HCEC 1CT (cell line): ENCODE results near the gene MACROD1.
A peak's percentile ranks its signal among the peaks of the same experiment; 100 is the strongest.

Experiments
- DNase-seq: peaks from one replicate; pipeline ENCODE4 v3.0.0-alpha.2; 2017

The MACROD1 gene

DNA sequence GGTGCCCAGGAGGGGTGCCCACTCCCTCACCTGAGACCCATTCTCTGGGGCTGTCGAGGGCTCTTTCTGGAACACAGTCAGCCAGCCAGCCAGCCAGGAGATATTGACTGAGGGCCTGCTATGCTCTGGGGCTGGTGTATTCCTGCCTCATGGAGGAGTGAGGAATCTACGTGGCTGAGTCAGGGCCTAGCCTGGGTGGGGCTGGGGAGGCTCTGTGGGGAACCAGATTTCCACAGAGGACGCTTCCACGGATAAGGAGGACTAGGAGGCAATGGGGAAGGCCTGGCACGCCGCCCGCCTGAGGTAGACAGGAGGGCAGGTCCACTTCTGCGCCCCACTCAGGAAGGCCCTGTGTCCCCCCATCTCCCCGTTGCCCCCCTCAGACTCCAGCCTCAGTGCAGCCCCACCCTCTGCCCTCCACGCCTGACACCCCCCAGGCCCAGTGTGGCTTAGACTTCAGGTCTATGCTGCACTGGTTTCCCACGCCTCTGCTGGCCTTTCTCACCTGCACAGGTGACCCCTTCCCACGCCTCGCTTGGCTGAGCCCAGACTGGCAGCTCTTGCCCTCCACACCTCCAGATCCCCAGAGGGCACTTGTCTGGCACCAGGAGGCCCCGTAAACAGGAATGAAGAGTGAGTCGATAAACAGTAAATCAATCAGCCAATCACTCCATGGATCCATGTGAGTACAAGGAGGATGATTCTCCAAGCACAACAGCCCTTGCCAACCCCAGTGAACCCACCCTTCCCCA, 37.5 kb downstream of the MACROD1 start:
- DNase-seq: no peak

DNA sequence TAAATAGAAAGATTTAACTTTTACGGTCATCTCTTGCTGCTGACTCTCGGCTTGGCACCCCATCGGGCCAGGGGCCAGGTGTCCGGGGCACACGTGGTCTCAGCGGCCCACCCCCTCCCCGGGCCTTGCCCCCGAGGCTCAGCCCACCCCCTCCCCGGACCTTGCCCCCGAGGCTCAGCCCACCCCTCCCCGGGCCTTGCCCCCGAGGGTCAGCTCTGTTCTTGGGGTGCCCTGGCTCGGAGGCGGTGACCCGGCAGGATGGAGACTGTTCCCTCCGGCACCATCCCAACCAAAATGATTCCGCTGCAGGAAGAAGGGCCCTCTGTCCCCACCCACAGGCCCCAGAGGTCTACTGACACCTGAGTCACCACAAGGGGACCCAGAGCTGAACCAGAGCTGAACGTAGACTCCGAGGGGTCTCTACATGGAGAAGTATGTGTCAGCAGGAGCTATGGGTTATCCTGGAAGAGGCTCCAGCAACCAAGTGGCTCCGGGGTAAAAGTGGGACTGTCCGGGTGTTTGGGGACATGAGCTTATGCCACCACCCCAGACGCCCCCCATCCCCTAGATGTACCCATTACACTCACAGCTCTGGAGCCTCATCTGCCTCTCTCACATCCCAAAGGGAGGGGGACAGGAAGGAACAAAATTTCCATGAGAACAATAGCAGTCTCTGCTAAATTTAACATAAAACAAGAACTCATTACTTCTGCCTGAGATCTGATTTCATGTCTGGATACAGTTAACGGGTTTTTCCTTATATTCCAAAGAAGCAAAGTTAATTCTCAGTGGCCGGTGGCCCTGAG, 38.4 kb downstream of the MACROD1 start:
- DNase-seq: no peak

DNA sequence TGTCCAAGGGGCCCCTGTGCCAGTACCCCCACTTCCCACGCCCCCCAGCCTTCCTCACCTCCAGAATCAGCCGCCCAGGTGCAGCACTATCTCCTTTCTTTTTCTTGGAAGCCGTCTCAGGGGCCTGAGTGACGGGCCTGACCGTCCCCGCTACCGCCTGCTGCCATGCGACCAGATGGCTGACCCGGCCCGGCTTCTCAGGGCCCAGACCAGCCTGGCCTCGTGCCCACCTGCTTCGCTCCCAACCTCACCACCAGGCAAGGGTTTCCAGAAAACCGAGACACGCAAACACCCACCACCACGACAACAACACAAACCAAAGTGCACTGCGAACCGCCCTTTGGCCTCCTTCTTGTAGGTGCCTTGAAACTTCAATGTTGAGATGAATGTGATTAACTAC, 39.1 kb downstream of the MACROD1 start:
- no peak for DNase-seq

DNA sequence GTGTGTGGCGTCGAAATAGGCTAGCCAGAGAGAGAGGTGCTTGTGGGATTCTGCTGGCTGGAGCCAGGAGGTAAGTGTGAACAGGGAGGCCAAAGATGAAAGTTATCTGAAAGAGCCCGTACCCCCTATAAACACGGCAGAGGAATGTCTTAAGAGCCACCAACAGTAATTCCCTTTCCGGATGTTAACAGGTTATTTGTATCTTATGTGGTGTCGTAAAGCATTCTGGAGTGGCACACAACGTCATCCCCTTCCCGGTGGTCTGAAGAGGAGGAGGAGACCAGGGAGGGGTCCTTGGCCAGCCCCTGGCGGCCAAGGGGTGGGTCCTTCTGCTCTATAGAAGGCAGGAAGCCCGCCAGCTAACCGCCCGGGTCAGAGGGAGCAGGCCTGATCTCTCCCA, 39.5 kb downstream of the MACROD1 start:
- no peak for DNase-seq

DNA sequence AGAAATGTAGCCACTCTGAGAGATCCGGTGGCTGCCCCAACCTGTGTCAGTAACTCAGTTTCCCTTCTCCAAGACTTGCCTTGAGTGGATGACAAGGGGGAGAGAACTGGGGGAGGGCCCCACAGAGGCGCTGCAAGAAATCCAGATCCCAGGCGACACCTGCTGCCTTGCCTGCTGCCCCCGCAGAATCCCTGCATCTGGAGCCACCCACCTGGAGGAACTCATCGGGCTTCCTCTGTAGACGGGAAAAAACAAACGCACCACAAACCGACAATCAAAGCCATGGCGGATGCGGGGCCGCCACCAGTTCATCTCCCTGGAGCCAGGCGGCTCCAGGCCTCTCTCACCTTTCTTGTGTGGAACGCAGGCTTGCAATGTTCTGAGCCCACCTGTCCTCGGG, 40.2 kb downstream of the MACROD1 start:
- DNase-seq: no peak

DNA sequence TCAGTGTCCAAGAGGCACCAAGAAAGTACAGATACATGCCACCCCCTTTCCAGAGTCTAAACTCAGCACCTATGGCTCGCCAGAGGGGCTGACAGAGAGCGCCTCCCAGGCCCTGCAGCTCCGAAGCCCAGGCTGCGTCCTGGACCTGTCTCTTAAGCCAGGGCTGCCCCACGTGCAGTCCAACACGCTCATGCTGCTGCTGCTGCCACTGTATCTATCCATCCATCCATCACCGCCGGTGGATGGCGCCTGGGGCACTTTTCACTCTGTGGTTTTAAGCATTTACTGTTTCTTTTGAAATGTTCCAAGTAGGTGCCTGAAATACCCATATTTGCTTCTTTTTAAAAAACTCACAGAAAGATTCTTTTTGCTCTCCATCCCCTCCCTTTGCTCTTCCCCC, 41.8 kb downstream of the MACROD1 start:
- no peak for DNase-seq

DNA sequence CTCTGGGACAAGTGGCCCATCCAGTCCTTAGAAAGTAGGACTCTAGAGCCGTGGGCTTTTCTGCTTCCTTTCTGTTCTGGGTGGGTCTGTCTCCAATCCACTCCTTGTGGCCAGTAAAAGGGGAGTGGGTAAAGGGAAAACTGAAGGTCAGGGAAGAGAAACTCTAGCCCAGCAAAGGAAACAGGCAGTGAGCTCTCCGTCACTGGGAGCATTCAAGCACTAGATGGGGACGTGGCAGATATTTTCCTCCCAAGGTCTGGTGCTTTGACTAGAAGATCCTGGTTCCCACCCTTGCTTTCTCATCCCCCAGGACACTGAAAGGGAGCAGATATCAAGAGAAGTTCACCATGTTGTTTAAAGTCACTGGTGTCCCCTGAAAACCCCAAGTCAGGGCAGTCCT, 42.2 kb downstream of the MACROD1 start:
- no peak for DNase-seq

DNA sequence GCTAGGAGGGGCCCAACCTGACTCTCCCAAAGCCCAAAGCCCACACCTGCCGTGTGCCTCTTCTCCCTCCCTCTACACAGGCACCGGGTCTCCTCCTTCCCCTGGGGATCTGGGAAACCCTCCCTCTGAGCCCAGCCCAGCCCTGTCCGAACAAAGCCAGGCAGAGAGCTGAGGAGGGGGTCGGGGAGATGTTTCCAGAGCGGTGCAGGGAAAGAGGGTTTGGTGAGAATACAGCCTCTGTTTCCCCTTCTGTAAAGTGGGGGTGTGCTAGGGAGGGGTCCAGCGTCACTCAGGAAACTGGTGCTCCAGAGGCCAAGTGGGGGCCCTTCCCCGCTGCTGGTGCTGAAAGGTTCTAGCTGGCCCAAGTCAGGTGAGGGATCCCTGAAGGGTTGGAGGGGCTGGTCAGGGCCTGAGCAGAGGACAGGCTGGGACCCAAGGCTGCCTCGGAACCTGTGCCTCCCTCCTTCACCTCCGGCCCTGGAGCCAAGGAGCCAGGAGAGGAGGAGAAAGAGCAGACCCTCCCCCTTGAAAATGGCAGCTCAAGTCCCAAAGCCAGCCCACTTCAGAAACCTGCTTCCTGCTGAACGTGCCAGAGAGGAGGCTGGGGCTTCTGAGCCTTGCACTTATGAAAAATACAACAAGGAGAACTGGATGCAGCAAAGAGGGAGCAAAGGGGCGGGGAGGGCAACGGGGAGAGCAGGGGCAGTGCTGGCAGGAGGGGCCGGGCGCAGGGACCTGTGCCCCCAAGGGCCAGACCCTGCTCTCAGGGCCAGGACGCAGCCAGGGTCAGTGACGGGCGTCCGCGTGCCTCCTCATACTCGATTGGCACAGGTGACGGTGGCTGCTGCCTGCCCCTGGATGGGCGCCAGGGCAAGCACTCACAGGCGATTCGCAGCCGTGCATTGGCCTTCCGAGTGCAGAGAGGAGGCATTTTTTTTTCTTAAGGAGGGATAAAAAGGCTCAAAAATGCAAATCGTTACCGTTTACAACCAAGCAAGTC, 43.2 kb downstream of the MACROD1 start:
- no peak for DNase-seq

DNA sequence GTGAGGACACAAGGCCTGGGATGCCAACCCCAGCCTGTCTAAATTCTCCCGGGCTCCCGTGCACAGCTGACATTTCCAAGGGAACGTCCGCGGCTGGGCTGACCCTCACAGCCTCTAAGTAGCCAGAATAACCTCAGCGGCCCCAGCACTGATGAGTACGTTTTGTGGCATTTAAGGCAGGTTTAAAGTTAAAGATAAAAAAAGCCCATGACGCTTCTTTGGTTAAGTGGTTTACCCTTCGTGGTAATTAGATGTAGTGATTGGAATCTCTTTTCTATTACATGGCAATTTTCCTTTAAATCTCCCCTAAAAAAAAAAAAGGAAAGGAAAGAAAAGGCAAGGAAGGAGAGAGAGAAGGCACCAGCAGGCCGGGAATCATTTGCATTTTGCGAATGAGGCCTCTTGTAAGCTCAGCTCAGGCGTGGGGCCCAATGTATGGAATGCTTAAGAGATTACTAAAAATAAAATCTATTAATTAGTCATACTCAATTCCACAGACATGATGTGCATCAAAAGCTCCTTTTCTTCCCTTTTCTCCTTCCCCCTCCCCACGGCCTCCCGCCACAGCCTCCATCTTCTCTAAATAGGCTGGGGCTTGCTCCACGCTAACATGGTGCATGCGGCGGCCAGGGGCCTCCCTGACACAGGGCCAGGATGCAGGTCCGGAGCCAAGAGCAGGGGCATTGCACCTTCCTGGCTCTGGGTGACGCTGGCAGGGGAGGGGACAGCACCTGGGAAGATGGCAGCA, 44.1 kb downstream of the MACROD1 start:
- DNase-seq: peak; percentile 88

DNA sequence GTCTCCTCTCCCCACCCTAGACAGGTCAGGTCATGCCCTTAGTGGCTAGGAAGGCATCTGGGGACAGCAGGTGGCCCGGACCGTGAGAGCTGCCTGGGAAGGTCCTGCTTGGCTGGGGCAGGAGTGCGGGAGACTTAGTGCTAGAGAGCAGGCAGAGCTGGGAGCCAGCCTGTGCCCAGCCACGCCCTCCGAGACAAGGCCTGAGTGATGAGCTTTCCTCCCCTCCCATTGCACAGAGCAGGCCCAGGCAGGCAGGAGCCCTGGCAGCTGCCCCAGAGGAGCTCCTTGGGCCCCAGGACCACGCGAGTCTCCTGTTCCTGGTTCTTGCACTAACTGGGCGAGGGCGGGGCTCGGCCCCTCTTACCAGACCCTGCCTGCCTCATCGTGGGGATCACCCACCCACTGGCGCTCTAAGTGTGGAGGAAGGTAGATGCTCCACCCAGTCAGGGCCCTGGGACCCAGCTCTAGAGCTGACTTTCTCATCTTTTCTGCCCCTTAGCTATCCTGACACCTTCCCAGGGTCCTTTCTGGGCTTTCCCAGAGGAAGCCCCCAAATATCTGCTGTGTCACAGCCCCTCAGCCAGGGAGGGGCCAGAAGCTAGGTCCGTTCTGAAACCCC, 44.9 kb downstream of the MACROD1 start:
- DNase-seq: no peak

DNA sequence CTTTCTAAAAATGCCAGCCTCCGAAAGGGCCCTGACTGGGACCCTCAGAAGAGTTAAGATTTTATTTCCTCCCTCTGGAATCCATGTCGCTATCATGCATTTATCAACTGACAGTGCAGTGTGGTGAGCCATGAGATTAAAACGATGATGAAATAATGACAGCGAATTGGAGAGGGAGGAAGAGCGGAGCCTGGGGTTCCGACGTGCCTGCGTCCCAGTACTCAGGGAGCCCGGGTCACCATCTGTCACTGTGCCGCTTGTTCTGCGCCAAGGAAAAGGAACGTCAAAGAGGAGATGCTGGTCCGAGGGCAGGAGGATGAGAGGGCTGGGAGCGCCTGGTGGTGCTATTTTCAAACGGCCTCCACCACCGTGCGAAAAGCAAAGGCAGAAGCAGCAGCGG, 46.2 kb downstream of the MACROD1 start:
- no peak for DNase-seq

DNA sequence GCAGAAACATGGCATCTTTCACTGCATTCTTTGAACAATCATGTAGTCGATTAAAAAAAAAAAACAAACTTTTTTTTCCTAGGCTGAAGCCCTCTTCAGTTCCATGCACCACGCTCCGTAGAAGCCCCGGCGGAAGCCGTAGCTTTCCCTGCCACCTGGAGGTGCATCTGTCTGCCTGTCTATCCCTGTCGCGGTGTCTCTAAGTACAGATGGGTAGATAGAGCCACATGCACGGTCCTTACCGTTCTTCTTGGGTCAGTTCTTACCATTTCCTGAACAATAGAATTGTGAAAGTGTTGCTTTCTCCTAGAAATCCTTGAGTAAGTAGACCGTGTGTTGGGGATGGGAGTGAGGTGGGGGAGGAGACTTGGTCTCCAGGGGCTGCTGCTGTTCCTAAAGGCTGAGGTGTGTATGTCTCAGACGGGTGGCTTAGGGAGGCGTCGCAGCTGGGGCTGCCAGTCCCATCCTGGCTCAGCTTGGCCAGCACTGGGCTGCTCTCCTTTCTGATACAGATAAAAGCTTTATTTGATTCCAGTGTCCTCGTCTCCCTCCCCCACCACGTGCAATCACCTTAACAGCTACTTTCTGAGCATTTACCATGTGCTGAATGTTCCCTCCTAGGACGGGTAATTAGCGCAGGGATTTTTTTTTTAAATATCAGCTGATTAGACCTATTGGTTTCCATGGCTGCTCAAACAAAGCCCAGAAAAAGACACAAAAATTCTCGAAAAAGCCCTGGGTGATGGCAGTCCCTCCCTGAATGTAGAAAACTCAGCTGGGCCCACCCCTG, 46.8 kb downstream of the MACROD1 start:
- DNase-seq: no peak

DNA sequence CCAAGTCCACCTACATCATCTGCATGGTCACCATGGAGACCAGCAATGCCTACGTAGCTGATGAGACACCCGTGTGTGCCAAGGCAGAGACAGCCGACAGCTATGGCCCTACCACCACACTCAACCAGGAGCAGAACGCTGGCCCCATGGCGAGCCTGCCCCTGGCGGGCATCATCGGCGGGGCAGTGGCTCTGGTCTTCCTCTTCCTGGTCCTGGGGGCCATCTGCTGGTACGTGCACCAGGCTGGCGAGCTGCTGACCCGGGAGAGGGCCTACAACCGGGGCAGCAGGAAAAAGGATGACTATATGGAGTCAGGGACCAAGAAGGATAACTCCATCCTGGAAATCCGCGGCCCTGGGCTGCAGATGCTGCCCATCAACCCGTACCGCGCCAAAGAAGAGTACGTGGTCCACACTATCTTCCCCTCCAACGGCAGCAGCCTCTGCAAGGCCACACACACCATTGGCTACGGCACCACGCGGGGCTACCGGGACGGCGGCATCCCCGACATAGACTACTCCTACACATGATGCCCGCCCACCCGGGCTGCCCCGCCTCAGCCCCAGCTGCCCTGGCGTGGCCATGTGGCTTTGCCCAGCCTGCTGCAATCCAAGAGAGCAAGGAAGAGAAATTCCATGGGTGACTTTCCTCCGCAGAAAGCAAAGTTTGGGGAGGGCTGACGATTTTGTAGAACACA, 48.0 kb downstream of the MACROD1 start:
- DNase-seq: no peak

DNA sequence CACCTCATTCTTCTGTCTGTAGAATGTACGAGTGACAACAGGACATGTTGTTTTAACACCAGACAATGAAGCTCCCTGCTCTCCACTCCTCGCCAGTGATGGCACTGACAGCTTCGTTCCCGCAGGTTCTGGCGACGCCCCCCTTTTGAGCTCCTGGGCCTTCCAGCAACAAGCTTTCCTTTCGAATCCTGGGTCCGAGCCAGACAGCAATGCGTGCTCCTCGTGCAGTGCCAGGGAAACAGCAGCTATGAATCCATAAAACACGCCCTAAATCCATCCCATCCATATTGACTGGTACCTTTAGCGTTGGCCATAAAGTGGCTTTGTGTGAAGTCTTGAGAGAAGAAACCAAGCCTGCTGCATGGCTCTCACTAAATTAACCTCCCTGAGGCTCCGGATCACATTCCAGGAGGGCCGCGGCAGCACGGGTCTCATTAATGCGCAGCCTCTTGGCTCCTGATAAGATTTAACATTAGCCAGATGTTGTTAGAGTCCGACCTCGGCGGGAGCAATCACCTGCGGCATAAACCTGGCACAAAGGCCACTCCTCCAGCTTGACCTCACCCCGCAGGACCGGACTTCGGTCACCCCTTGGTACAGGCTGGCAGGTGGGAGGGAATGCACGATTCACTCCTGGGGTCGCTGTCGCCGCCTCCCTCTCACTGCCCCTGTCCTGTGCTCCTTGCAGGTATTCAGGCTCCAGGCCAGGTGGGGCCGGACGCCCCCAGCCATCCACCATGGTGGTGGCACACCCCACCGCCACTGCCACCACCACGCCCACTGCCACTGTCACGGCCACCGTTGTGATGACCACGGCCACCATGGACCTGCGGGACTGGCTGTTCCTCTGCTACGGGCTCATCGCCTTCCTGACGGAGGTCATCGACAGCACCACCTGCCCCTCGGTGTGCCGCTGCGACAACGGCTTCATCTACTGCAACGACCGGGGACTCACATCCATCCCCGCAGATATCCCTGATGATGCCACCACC, 50.1 kb downstream of the MACROD1 start:
- DNase-seq: no peak

DNA sequence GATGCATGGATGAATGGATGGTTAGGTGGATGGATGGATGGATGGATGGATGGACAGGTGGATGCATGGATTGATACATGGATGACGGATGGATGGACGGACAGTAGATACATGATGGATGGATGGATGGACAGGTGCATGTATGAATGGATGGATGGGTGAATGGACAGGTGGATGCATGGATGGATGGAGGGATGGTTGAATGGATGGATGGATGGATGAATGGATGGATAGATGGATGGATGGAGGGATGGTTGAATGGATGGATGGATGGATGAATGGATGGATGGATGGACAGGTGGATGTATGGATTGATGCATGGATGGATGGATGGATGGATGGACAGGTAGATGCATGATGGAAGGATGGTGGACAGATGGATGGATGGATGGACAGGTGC, 51.7 kb downstream of the MACROD1 start:
- DNase-seq: no peak

DNA sequence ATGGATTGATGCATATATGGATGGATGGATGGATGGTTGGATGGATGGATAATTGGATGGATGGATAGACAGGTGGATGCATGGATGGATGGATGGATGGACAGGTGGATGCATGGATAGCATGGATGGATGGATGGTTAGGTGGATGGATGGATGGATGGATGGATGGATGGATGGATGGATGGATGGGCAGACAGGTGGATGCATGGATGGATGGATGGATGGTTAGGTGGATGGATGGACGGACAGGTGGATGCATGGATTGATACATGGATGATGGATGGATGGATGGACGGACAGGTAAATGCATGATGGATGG, 52.5 kb downstream of the MACROD1 start:
- no peak for DNase-seq

DNA sequence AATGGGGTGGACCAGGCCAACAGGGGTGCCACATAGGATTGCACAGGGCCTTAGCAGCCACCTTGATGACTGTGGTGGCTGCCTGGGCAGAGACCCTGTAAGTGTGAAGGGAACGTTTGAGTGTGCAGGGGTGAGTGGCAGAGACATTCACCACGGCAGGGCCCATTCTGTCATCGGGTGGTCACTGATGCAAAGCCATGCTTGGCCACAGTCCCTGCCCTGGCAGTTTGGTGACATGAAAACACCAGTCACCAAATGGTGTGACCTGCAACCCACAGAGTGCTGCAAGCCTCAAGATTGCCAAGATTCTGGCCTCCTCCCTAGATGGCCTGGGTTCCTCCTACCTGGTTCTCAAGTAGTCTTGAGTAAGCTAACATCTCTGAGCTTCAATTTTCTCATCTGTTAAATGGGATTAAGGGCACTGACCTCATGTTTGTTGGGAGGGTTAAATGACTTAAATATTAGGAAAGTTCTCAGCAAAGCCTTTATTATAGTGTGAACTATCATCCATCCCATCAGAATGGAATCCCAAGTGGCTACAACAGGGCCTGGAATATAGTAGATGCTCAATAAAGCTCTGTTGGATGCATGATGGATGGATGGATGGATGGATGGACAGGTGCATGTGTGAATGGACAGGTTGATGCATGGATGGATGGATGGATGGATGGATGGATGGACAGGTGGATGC, 53.0 kb downstream of the MACROD1 start:
- no peak for DNase-seq

DNA sequence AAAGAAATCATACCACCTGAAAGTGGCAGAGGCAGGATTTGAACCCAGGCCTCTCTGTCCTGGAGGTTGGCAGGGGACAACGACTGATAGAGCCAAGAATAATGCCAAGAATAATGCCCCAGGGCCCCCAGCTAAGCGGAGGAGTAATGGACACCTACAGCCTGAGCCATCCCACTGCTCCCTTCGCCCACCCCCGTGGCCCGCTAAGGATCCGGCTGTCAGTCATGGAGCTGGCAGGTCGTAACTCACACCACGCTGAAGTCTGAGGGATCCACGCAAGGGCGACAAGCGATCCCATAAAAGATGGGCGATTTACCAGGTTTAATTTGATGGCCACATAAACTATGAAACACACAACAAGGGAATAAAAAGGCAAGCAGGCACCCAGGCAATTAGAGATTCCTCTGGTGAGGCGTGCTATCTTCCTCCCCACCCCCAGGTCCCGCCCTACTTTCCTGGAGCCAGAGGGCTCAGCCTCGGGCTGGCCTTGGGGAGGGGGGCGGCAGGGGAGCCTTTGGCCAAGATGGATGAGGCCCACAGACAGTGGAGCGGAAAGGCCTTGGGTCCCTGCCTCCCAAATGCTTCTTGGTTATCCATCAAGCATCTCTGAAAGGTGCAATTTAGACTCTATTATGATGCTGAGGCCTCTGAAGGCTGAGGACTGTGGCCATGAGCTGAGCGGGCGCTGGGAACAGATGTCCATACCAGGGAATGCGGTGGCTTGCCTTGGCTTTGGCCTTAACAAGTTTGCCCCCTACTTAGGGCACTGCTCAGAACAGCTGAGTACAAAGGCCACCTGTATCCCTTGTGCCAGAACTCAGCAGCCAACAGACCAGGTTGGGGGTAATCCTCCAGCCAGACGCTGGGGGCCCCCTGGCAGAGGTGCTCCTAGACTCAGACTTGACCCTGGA, 55.2 kb downstream of the MACROD1 start:
- no peak for DNase-seq
